Activated CD4-positive, alpha-beta T cell treated with anti-CD3 and anti-CD28 coated beads for 1 hour (primary cell): ENCODE data around the gene IQGAP1.
"Not testable (repeated sequence)": the region's sequence is repeated elsewhere in the genome, so short reads cannot be mapped to it uniquely, and the experiment has no call there.

ENCODE experiments used
- DNase-seq: peaks from one replicate; pipeline ENCODE4 v3.0.0-alpha.2; 2020

The IQGAP1 gene, protein sequence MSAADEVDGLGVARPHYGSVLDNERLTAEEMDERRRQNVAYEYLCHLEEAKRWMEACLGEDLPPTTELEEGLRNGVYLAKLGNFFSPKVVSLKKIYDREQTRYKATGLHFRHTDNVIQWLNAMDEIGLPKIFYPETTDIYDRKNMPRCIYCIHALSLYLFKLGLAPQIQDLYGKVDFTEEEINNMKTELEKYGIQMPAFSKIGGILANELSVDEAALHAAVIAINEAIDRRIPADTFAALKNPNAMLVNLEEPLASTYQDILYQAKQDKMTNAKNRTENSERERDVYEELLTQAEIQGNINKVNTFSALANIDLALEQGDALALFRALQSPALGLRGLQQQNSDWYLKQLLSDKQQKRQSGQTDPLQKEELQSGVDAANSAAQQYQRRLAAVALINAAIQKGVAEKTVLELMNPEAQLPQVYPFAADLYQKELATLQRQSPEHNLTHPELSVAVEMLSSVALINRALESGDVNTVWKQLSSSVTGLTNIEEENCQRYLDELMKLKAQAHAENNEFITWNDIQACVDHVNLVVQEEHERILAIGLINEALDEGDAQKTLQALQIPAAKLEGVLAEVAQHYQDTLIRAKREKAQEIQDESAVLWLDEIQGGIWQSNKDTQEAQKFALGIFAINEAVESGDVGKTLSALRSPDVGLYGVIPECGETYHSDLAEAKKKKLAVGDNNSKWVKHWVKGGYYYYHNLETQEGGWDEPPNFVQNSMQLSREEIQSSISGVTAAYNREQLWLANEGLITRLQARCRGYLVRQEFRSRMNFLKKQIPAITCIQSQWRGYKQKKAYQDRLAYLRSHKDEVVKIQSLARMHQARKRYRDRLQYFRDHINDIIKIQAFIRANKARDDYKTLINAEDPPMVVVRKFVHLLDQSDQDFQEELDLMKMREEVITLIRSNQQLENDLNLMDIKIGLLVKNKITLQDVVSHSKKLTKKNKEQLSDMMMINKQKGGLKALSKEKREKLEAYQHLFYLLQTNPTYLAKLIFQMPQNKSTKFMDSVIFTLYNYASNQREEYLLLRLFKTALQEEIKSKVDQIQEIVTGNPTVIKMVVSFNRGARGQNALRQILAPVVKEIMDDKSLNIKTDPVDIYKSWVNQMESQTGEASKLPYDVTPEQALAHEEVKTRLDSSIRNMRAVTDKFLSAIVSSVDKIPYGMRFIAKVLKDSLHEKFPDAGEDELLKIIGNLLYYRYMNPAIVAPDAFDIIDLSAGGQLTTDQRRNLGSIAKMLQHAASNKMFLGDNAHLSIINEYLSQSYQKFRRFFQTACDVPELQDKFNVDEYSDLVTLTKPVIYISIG (N-terminal part only)

GRCh38 chr15:90387534-90388461 is at the start of gene IQGAP1:
IQGAP1 (plus strand) TSS chr15:90388242; CDS start chr15:90388342, 100 bp downstream.
- peak; percentile 93 for DNase-seq

DNA sequence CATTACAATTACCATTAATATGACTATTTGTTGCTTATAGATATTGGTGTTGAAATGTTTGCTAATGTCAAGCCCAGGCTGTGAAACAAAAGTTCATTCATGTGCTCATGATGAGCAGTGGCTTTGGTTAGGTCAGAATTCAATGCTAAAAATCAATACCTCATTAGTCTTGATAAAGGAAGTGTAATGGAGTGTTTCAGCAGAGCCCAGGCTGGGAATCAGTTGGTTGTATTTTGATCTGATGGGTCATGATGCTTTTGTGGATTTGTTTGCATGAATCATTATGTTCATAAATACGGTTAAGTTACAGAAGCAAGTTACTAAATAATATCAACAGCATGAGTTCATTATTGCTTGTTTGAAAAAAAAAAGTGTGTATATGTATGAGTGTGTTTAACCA is 49.5 kb upstream of the IQGAP1 start:
- no peak for DNase-seq

- no peak for DNase-seq
These were observed 47.7 kb upstream of the IQGAP1 start for GRCh38 chr15:90340345-90340744.

- DNase-seq, result no peak
These were observed 44.7 kb upstream of the IQGAP1 start for GRCh38 chr15:90343302-90343790.

- DNase-seq, result no peak
These were observed 43.4 kb upstream of the IQGAP1 start for GRCh38 chr15:90344662-90345061.

DNA sequence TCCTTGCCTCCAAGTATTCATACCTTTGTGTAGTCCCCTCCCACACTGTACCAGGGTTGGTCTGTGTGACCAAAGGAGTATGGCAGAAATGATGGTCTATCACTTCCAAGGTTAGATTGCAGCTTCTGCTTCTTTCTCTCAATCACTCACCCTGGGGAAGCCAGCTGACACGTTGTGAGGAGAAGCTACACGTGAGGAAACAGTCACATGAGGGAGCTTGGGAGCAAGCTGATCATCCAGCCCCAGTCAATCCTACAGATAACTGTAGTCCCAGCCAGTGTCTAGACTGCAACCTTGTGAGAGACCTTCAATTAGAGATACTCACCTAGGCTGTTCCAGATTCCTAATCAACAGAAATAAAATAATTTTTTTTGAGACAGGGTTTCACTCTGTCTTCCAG is 42.2 kb upstream of the IQGAP1 start:
- DNase-seq, result no peak

DNA sequence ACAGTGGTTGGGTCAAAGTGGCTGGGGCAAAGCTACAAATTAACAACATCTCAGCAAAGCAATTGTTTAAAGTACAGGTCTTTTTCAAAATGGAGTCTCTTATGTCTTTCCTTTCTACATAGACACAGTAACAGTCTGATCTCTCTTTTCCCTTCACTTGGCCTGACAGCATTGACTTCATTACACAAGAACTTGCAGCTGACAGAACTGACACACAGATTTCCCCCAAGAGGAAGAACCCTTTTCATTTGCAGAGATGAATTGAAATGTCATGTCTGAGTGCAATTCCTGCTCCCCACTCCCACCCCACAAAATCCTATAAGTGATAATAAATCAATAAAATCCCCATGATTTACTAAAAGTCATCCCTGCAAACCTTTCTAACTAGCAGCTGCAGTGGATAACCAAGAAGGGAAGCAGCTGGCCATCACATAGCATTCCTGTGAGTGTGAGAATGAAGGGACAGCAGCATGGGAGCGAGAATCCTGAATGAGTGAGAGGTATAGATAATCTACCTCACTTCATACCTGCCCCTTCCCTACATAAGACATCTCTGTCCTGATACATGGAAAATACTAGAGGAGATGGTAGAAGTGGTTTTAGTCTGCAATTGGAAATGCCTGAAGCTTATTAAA is 40.5 kb upstream of the IQGAP1 start:
- DNase-seq, result not testable (repeated sequence)

GRCh38 chr15:90348456-90348855 is 39.6 kb upstream of the IQGAP1 start:
- no peak for DNase-seq

DNA sequence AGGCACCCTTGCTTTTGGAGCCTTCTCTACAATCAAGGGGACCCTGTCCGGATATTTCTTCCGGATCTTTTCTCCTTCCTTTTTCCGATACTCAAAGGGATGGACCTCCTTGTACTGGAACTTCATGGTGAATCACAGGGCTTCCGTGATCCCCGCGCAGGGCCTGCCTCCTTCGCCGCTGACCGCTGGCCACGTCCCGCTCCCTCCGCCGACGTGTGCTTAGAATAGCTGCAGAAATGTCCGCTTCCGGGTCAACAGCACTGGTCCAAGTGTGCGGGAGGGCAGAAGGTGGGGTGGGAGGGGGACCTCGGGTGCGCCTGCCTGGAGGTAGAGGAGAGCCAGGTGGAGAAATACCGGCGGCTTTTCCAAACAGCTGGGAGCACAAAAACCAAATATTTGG is 39.0 kb upstream of the IQGAP1 start:
- DNase-seq, result no peak

GRCh38 chr15:90349821-90350220 is 38.2 kb upstream of the IQGAP1 start:
- no peak for DNase-seq

DNA sequence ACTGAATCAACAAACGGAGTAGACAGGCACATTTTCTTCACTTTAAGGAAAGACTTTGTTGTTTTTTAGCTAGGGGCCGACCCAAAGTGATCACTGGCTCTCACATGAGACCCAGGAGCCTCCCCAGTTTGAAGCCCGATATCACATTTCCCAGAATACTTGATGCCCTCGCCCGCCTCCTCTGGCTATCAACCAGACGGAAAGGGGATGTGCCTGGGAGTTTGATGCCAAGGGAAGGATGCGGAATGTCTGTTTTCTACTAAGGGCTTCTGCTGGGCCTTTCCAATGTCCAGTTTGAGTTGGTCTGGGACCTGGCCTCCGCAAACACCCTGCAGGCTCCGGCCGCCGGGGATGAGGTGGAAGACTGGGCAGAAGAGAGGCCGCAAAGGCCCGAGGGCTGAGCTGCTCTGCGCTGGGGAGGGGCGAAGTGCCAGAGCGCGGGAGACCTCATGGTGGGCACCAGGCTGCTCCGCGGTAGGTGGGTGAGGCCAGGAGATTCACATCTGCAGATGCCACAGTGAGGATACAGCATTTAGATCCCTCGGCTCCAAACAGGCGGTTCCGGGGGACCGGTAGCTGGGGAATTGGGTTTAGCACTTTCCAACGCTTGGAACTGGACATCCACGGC is 36.4 kb upstream of the IQGAP1 start:
- DNase-seq, result no peak

GRCh38 chr15:90352107-90352893 is 35.7 kb upstream of the IQGAP1 start, which contains the start of gene ZNF774:
ZNF774 (plus strand) TSS chr15:90352284; CDS start chr15:90354661, 2,377 bp downstream.
- DNase-seq, result peak; percentile 77

- DNase-seq, result no peak
These were observed 33.1 kb upstream of the IQGAP1 start for GRCh38 chr15:90354986-90355385.

GRCh38 chr15:90358124-90359033 is 29.7 kb upstream of the IQGAP1 start:
- DNase-seq, result no peak

- no peak for DNase-seq
These were observed 27.3 kb upstream of the IQGAP1 start for GRCh38 chr15:90360746-90361145.

GRCh38 chr15:90362936-90363212 is 25.2 kb upstream of the IQGAP1 start:
- no peak for DNase-seq

- no peak for DNase-seq
These were observed 23.8 kb upstream of the IQGAP1 start for GRCh38 chr15:90364251-90364650.

GRCh38 chr15:90365414-90366055 is 22.5 kb upstream of the IQGAP1 start:
- no peak for DNase-seq
